RWPE1 (cell line): ENCODE measurements around the gene LMBR1.
"Not testable (repeated sequence)": the region's sequence is repeated elsewhere in the genome, so short reads cannot be mapped to it uniquely, and the experiment has no call there.

Experiments
- CTCF ChIA-PET: fragments of 350-600 bp; sonication (Branson Sonifier 250); formaldehyde crosslinking; extraction: SDS; loops from one replicate; lab custom pipeline; 2021; lab: Yijun Ruan, JAX
- POLR2A ChIA-PET: fragments of 400-600 bp; formaldehyde crosslinking; extraction: SDS; loops from one replicate; lab custom pipeline; 2020; ENCODE audit warnings: antibody characterized with exemption; ENCODE audit not compliant: low non-redundant PET; lab: Yijun Ruan, JAX
- DNase-seq: peaks from one replicate; pipeline ENCODE4 v3.0.0; 2012; ENCODE audit warnings: low spot score
- H3K27ac ChIP-seq: fragments of 450-650 bp; 2 replicates; pipeline ENCODE4 v1.5.1; 2017
- CTCF ChIP-seq: fragments of 450-650 bp; conservative IDR thresholded peaks from 2 replicates; pipeline ENCODE4 v1.5.1; 2017; ENCODE audit warnings: low read depth, mild to moderate bottlenecking

Gene LMBR1

DNA sequence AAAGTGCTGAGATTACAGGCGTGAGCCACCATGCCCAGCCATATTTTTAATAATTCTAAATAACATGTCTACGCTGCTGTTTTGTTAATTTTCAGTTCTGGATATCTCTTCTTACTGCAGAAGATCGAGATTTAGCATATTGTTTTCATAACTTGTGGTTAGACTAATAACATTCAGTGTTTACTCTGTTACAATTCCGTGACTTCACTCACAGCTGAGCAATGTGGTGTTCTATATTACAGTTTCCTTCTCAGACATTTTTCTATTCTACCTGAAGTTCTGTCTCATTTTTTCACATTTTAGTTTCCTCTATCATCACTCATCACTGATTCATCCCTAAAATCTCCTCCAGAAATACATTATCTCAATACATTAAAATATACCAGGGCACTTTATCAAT lies 241.5 kb downstream of the LMBR1 start:
- no peak for DNase-seq
- ChIA-PET CTCF (no interaction called here), POLR2A (no interaction called here)
- no peak overlapping the region for H3K27ac ChIP-seq
- no peak for TF ChIP-seq CTCF

DNA sequence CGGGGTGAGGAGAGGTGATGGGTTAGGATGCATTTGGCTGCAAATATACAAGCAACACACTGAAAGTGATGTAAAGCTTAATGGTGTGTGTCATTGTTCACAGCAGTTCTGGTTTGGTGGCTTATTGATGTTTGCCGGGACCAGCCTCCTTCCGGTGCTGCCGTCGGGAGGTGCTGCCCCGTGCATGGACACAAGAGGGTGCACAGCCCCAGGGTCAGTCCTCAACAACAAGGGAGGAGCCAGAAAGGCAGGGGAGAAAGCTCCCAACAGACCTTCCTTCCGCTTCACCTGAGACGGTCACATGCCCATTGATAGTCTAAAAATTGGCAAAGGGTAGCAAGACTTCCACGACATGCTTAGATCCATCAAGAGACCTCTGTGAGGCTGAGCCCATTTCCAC lies 242.9 kb downstream of the LMBR1 start:
- DNase-seq = peak; percentile 23
- ChIA-PET CTCF (interaction anchor here (0.6 kb wide), 1 partner anchor 252 kb away, joined by 3 read pairs; no protein-coding TSS in a partner anchor), POLR2A (no interaction called here)
- TF ChIP-seq CTCF = peak; percentile 19; the same call in 1 of the 2 replicates
- no peak overlapping the region for H3K27ac ChIP-seq

GRCh38 chr7:156647330-156647729 lies 245.7 kb downstream of the LMBR1 start:
- CTCF ChIA-PET, DNase-seq, POLR2A ChIA-PET, H3K27ac ChIP-seq: not testable (repeated sequence)

- H3K27ac ChIP-seq = no peak overlapping the region
- CTCF ChIA-PET = interaction anchor here (0.6 kb wide), 1 partner anchor 797 kb away, joined by 4 read pairs; no protein-coding TSS in a partner anchor
- DNase-seq = no peak
- POLR2A ChIA-PET = no interaction called here
- no peak for TF ChIP-seq CTCF
Observed at GRCh38 chr7:156642306-156643045, 250.5 kb downstream of the LMBR1 start.

DNA sequence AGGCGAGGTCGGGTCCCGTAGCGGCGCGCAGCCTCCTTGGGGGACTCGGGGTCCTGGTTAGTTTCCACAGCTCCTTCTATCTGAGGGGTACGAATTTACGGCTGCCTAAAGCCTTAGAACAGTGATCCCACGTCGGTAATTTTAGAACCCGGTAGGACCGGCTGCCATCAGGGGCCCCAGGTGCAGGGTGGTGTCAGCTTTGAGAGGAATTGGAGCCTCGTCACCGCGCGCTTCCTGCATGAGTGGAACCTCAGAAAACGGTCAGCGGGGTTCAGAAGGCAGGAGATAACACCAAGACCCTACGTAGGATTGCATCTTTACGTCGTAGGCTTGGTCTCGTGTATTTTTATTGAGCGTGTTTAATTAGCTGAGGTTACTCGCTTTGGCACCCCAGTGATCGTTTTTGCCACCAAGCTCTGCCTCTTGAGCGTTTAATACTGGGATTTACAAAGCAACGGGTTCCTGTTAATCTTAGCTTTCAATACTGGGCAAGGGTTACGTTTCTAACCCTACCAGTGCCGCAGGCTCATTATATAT lies 252.0 kb downstream of the LMBR1 start:
- ChIA-PET CTCF (no interaction called here), POLR2A (no interaction called here)
- H3K27ac ChIP-seq = peak overlapping the region; percentile 87
- DNase-seq = peak; percentile 49
- TF ChIP-seq CTCF = no peak

DNA sequence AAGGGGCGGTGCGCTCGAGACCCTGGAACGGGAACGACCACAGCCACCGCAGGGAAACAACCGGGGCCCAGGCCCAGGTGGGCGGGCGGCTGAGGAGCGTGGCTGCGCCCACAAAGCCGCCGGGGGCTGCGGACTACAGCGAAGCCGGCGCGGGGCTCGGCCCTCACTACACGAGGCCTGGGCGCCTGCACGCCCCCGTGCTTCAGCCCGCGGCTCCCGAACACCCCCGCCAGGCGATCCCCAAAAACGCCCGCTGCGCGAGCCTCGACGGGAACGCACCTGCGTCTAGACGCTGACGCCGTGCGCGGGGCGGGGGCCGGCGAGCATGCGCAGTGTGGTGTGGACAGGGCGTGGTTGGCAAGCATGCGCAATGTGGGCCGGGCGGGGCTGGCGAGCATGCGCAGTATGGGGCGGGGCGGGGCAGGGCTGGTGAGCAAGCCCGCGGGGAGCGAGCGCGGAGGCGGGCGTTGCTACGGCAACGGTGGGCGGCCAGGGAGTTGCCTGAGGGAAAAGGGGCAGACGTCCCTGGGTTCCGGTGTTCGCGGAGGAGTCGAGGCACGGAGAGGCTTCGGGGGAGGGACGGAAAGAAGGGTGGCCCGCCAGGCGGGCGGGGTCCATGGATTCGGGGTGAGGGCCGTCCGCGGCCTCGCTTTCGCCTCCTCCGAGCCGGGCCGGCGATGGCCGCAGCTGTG lies 252.6 kb downstream of the LMBR1 start, which contains the start of gene RNF32:
RNF32 (plus strand) TSS at position 518 of the 692 bp plus-strand sequence. CDS start 3,104 bp downstream, outside the sequence.
- ChIA-PET POLR2A (no interaction called here), CTCF (no interaction called here)
- peak; percentile 99 for DNase-seq
- TF ChIP-seq CTCF = no peak
- H3K27ac ChIP-seq = peak within 1 kb of the TSS; percentile 87
